Gastrocnemius medialis (tissue), 4 donors: ENCODE measurements around the gene UMODL1. TPM values are rescaled to one million over a fixed set of nuclear protein-coding genes. Genes with fewer than 3 reads are reported as not detected.

ENCODE experiments used
- ATAC-seq, 2 donors: fragments of 150-250 bp; one replicate each; pipeline ENCODE4 v1.9.1; 2016
- DNase-seq, 2 donors: peaks; one replicate each; pipeline ENCODE4 v3.0.0-alpha.2; 2019
- H3K27ac ChIP-seq, 4 donors: fragments of 200-600 bp; sonication (generic); 1 replicate in 1 of 4; 2 replicates in 3 of 4; pipeline ENCODE4 v1.5.1; 2016 to 2018; ENCODE audit warnings: mild to moderate bottlenecking in 2 of 4, moderate library complexity in 1 of 4
- H3K27me3 ChIP-seq, 3 donors: fragments of 200-600 bp; sonication (generic) in 2 of 3; 1 replicate in 1 of 3; 2 replicates in 2 of 3; pipeline versions ENCODE4 v1.5.1 to v1.6.0; 2016 to 2019; ENCODE audit warnings: mild to moderate bottlenecking in 1 of 3, moderate library complexity in 1 of 3
- H3K36me3 ChIP-seq, 2 donors: fragments of 200-600 bp; sonication (generic) in 1 of 2; one replicate each; pipeline ENCODE4 v1.5.1; 2017 to 2018
- H3K4me1 ChIP-seq, 2 donors: fragments of 200-600 bp; sonication (generic) in 1 of 2; one replicate each; pipeline ENCODE4 v1.5.1; 2016 to 2017; ENCODE audit warnings: mild to moderate bottlenecking in 2 of 2
- H3K4me3 ChIP-seq, 4 donors: fragments of 200-600 bp; sonication (generic) in 3 of 4; 1 replicate in 1 of 4; 2 replicates in 3 of 4; pipeline ENCODE4 v1.5.1; 2016 to 2019; ENCODE audit warnings: mild to moderate bottlenecking in 2 of 4
- H3K9me3 ChIP-seq, 3 donors: fragments of 200-600 bp; sonication (generic) in 2 of 3; 1 replicate in 1 of 3; 2 replicates in 2 of 3; pipeline ENCODE4 v1.5.1; 2016 to 2019
- CTCF ChIP-seq, 5 experiments: fragments of 450-650 bp in 3 of 5; fragments of 200-600 bp in 2 of 5; sonication (generic) in 2 of 5; IDR thresholded peaks in 4 of 5; conservative IDR thresholded peaks in 1 of 5; 1 replicate in 4 of 5; 2 replicates in 1 of 5; pipeline ENCODE4 v1.5.1; 2016 to 2019; ENCODE audit warnings: antibody characterized with exemption in 5 of 5, mild to moderate bottlenecking in 3 of 5, moderate library complexity in 3 of 5
- POLR2A ChIP-seq, 2 donors: fragments of 450-650 bp; IDR thresholded peaks; one replicate each; pipeline ENCODE4 v1.6.1; 2017; ENCODE audit warnings: antibody characterized with exemption in 2 of 2, mild to moderate bottlenecking in 2 of 2, moderate library complexity in 2 of 2
- in situ Hi-C, 4 donors: fragments of 200-750 bp; cut with MboI; loops; one replicate each; pipeline versions ENCODE4 v1.15.0 to v1.8.0; 2017; ENCODE audit warnings: low sequenced_read_pairs in 4 of 4
- intact Hi-C: fragments of 100-400 bp; cut with DNase I; formaldehyde crosslinking; loops from one replicate; pipeline ENCODE4 v1.15.1; 2023; ENCODE audit warnings: low total_unique reads
- total RNA-seq, 4 donors: library from RNA; depleted of rRNA; stranded (reverse); fragments of >200 nt; gene quantifications; one replicate each; pipeline versions ENCODE4 v1.1.0 to v1.2.3, GENCODE V29; 2016

Gene UMODL1
- total RNA-seq, 4 donors from 2014 or later: 0.13 TPM; not detected in 3

- Histone ChIP-seq H3K4me3 (no peak overlapping the region), H3K9me3 (no peaks in the 10 kb centered on the region), H3K27me3 (peaks cover 0 to 3% (median 0%) of the 10 kb centered on the region in 3 donors), H3K36me3 (no peaks in the 10 kb centered on the region), H3K27ac (peak overlapping the region in 1 of 4 donors; percentile 26), H3K4me1 (no peaks in the 10 kb centered on the region)
- no peak for ATAC-seq
- in situ Hi-C loops: no loop called here
- DNase-seq: no peak
- no peak for TF ChIP-seq POLR2A (IDR thresholded peaks at IDR 0.05)
- no peak for TF ChIP-seq CTCF (IDR thresholded peaks at IDR 0.05 in 4 of 5, conservative IDR thresholded peaks at IDR 0.05 in 1 of 5)
- intact Hi-C loops: no loop called here
These were observed 42.2 kb upstream of the UMODL1 start for GRCh38 chr21:42028766-42029425.

DNA sequence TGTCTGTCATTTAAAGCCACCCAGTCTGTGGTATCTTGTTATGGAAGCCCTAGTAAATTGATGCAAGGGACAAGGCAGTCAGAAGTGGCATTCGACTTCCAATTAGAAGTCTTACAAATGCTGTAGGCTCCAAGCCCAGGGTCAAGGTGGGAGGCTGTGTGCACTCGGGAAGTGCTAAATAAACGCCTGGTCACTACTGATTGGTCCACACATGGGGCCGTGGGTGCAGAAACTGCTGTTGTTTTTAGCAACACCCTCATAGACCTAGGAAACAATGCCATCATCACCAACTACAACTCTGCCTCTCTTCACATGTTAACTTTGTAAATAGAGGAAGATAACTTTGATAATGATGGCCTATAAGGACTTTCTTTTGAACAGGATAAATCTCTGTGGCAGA is 40.8 kb upstream of the UMODL1 start:
- no peak for DNase-seq
- H3K27me3 ChIP-seq: no peaks in the 10 kb centered on the region
- H3K9me3 ChIP-seq: no peaks in the 10 kb centered on the region
- H3K4me3 ChIP-seq: no peak overlapping the region
- no peaks in the 10 kb centered on the region for H3K36me3 ChIP-seq
- no peak overlapping the region for H3K27ac ChIP-seq
- intact Hi-C loops: no loop called here
- ATAC-seq: no peak
- TF ChIP-seq CTCF (IDR thresholded peaks at IDR 0.05 in 4 of 5, conservative IDR thresholded peaks at IDR 0.05 in 1 of 5): no peak
- no peak for TF ChIP-seq POLR2A (IDR thresholded peaks at IDR 0.05)
- in situ Hi-C loops: no loop called here
- no peaks in the 10 kb centered on the region for H3K4me1 ChIP-seq

GRCh38 chr21:42031241-42031640 is 39.9 kb upstream of the UMODL1 start:
- no peaks in the 10 kb centered on the region for H3K4me1 ChIP-seq
- in situ Hi-C loops: no loop called here
- no peak overlapping the region for H3K27ac ChIP-seq
- ATAC-seq (no peak), DNase-seq (no peak)
- TF ChIP-seq POLR2A (IDR thresholded peaks at IDR 0.05) (no peak), CTCF (IDR thresholded peaks at IDR 0.05 in 4 of 5, conservative IDR thresholded peaks at IDR 0.05 in 1 of 5) (no peak)
- no peaks in the 10 kb centered on the region for H3K27me3 ChIP-seq
- H3K36me3 ChIP-seq: no peaks in the 10 kb centered on the region
- H3K4me3 ChIP-seq: no peak overlapping the region
- no peaks in the 10 kb centered on the region for H3K9me3 ChIP-seq
- intact Hi-C loops: no loop called here

DNA sequence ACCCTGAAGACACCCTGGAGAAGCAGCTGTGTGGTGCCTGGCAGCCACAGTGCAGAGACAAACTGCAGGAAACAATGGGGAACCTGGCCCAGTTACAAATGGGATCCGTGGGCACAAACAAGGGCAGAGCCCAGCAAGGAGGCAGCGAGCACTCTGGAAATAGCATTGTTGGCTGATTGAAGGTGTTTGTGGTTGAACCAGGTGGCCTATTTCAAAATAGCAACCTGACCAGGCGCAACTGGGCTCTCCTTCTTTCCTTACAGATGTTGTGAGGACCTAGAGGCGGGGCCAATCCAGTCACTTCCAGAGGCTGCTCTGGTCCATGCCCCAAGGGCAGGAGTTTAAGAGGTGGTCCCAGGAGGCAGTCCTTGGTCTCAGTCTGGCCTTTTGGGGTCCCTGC is 39.3 kb upstream of the UMODL1 start:
- no peak overlapping the region for H3K27ac ChIP-seq
- no peaks in the 10 kb centered on the region for H3K36me3 ChIP-seq
- H3K9me3 ChIP-seq: no peaks in the 10 kb centered on the region
- DNase-seq: no peak
- in situ Hi-C loops (no loop called here), intact Hi-C loops (no loop called here)
- no peak for TF ChIP-seq POLR2A (IDR thresholded peaks at IDR 0.05)
- no peak for TF ChIP-seq CTCF (IDR thresholded peaks at IDR 0.05 in 4 of 5, conservative IDR thresholded peaks at IDR 0.05 in 1 of 5)
- ATAC-seq: no peak
- H3K4me3 ChIP-seq: no peak overlapping the region
- no peaks in the 10 kb centered on the region for H3K4me1 ChIP-seq
- H3K27me3 ChIP-seq: no peaks in the 10 kb centered on the region

DNA sequence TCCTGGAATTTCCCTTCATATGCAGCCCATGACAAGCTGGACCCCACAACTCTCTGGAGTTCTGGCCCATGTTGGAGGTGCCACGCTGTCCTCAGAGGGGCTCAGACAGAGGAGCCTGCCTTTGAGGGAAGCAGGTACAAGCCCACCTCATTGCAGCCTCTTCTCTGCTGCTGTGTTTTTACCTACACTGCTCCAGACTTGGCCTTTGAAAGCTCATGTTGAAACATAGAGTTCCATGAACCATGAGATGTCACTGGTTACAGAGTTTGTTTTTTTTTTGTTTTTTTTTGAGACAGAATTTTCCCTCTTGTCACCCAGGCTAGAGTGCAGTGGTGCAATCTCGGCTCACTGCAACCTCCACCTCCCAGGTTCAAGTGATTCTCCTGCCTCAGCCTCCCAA is 38.9 kb upstream of the UMODL1 start:
- intact Hi-C loops: no loop called here
- no peak for TF ChIP-seq POLR2A (IDR thresholded peaks at IDR 0.05)
- no peak for TF ChIP-seq CTCF (IDR thresholded peaks at IDR 0.05 in 4 of 5, conservative IDR thresholded peaks at IDR 0.05 in 1 of 5)

More for the DNA sequence above, 38.9 kb upstream of the UMODL1 start:
- no peak overlapping the region for H3K27ac ChIP-seq
- no peak overlapping the region for H3K4me3 ChIP-seq
- DNase-seq (no peak), ATAC-seq (no peak)
- no peaks in the 10 kb centered on the region for H3K36me3 ChIP-seq
- H3K9me3 ChIP-seq: no peaks in the 10 kb centered on the region
- H3K27me3 ChIP-seq: no peaks in the 10 kb centered on the region
- in situ Hi-C loops: no loop called here
- no peaks in the 10 kb centered on the region for H3K4me1 ChIP-seq
